Measurements from ENCODE around the gene TGM2.

Gene TGM2

DNA sequence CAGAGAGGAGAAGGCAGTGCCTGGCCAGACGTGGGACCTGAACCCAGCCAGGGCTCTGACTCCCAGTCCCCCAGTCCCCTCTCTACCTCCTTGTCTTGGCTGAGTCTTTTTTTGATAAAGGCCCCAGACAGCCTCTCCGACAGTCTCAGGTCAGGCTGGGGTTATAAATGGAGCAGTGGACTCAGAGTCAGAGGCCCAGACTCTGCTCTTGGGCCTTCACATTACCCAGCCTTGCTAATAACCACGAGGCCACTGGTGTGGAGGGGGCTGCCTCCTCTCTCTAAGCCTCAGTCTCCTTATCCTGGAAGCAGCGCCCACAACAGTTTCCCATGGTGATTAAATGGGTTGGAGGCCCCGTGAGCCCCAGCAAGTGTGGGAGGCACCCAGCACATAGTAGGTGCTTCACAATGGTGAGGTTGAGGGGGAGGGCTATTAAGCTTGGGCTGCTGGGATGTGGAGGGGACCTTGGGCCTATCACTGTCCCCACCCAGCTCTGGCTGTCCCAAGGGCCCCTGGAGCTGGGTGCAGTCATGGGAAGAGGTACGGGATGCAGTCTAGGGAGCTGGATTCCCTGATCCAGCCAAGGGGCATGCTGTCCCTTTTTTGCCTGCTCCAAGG lies 35.7 kb downstream of the TGM2 start:
- DNase-seq, result no peak

DNA sequence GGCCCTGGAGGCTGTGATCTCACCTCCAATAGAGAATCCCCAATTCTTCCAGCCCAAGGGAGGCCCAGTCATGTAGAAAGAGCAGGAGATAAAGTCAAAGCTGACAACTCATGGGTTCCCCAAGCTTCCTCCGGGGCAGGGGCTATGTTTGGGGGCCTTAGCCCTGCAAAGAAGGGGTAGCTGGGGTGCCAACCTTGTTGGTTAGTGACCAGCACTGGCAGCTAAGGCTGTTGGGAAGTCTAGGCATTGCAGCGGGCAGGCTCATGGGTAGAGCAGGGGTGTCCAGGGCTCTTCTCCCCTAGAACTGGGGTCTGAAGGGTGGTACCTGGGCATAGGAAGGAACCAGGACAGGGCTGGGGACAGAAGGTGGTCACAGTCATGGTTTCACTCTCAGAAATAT lies 36.4 kb downstream of the TGM2 start:
- no peak for DNase-seq

DNA sequence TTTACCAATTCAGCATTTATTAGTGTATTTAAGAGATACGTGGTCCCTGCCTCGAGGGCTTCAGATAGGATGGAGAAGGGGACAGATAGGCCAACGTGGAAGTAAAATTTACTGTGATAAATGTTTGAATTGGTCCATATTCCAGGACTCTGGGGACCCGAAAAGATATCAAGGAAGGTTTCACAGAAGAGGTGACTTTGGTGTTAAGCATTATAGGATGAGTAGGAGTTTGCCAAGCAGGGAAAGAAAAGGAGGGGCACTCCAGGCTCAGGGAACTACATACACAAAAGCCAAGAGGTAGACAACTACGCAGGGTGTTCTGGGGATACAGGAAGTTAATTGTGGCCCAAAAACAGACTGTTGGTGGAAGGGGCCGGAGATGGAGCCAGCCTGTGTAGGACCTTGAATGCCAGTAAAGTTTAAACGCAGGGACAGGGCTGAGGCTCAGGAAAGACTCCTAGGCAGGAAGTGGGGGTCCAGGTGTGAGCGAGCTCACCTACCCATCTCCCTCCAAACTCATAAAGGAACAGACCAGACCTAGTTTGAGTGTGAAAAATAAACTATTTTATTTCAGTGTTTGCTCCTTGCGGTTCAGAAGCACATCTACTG lies 37.0 kb downstream of the TGM2 start:
- DNase-seq, result no peak

DNA sequence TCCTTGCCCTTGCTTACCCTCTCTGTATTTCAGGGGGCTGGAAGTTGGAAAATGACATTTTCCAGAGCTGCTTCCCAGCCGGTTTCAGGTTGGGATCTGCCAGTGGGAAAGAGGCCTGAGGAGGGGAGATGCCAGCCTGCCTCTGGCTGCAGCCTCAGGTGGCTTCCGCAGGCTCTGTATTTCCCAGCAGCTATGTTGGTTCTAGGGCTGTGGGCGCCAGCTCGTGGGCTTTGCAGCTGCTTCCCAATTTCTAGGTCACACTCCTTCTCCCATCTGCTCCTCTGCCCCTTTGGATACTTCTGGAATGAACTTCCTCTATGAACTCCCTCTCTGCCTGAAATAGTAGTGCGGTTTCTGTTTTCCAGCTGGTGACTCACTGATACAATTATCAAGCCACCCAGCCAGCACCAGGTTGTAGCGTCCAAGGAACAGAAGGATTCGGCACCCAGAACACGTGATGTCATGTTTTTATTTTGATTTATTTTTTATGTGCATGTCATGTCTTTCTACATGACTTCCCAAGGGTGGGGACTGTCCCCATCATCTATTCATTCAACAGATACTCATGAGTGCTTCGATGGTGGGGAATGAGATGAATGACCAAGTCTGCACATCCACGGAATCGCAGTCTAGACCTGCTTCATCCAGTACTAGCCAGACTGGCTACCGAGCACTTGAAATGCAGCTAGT lies 38.0 kb downstream of the TGM2 start:
- DNase-seq, result no peak

DNA sequence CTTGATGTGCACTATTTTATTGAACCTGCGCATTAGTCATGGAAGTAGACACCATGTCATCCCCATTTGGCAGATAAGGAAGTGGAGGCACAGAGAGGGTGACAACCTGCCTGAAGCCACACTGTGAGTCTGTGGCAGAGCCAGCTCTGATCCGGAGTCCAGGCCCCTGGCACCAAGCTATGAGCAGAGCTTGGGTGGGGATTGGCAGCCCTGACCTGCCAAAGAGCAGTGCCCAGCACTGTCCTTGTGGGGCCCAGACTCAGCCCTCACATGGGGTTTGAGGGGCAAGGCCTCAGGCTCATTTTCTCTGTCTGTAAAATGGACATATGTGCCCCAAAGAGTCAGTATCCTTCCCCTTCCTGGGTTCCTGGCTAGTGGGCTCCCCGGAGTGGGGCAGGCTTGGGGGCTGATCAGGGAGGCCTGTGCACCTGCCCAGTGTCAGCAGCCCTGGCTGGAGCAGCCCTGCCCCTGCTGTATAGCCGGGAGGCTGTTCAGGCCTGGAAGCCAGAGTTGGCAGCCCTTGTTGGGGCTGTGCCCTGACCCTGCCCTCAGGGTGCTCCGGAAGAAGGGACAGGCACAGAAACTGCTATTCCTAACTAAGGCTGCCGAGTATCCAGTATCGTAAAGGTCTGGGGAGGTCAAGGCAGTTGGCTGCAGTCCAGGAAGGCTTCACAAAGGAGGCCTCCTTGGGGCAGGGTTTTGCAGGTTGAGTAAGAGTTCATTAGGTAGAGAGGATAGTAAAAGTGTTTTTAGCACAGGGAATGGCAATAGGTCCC lies 38.7 kb downstream of the TGM2 start:
- no peak for DNase-seq

DNA sequence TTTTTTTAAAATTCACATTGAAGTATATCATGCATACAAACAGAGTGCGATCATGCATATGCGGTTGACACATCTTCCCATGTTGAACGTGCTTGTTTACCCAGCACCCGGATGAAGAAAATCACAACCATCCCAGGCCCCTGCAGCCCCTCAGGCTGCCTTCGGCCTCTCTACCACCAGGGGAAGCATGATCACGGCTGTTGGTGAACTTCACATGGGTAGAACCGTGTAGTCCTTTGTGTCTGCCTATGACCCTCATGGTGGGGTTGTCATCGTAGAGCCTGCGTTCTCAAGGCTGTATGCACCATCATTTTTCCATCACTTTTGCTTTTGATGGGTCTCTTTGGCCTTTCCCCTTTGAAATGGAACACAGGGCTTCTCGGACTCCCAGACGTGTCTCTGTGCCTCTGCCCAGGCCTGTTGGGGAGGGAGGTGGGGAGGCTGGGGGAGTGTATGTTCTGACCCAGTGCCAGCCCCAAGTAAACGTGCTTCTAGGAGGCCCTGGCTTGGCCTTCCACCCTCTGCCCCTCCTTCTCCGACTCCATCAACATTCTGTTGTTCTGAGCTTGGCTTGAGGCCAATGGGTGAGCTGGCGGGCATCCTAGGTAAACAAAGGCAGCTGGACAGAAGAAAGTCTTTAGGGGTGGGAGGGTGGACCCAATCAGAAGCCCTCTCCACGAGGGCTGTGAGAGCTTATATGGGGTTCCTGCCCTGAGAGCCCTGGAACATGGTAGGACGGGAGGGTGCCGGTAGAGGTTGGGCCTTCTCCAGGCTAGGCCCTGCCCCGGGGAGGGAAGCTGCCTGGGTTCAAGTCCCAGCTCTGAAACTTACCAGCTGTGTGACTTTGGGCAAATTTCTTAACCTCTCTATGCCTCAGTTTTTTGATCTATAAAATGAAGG lies 39.7 kb downstream of the TGM2 start:
- no peak for DNase-seq

DNA sequence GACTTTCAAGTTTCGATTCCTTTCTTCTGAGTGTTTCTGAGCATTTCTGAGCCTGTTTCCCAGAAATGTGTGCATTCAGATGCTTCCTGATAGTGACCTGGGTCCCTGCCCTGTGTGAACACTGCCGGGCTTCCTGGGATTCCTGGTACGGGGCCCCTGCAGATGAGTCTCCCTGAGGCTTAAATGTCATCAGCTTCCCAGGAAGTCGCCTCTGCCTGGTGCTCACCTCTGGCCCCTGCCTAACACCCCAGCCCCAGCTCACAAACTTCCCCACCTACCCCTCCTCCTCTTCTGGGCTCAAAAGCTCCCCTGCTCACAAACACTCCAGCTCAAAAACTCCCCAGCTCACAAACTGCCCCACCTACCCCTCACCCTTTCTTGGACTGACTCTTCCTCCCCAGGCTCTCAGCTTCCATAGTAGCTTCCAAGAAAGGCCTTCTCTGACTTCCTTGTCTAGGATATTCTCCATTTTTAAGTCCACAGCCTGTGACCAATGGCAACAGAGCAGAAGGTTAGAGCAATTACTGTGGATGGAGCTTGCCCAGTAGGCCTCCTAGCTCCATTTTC lies 42.0 kb downstream of the TGM2 start:
- no peak for DNase-seq

DNA sequence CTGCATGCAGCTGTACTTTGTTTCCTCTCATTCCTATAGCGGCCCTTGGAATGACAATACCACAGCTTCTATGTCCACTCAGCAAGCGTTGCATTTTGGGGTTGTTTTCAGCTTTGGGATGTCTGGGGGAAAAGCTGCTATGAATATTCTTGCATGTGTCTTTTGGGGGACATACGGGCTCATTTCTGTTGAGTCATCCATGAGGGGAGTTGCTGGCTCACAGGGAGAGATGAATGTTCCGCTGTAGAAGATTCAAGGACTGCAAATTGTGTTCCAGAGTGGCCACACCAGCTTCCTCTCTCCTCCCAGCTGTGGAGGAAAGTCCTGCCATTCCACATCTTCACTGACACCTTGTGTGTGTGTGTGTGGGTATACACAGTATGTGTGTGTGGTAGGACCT lies 43.3 kb downstream of the TGM2 start:
- no peak for DNase-seq

DNA sequence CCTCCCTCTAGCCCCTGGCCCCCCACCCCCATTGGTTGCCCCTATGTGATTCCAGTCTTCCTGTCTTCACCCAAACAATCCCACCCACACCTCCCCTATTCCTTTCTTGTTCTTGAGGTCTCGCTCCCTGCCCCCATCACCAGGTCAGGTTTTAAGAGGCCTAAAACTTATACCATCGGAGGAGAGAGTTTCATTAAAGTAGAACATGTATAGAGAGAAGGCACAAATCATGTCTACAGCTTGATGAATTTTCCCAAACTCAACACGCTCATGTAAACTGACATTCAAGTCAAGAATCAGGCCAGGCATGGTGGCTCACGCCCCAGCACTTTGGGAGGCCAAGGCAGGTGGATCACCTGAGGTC lies 44.5 kb downstream of the TGM2 start:
- DNase-seq, result no peak

DNA sequence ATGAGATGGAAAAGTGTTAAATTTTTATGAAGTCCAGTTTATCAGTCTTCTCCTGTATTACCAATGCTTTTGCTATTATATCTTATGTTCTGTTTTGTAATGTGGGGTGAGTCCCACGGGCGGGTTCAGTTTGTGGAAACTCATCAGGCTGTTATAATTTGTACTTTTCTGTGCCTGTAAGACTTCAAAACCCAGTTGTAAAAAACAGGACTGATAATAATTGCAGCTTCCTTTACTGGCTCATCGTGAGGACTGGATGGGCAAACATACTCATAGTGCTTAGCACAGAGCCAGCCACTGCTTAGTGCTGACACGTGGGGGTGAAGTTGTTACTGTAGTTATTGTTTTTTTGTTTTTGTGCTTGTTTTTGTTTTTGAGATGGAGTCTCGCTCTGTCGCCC lies 45.6 kb downstream of the TGM2 start:
- DNase-seq, result no peak

DNA sequence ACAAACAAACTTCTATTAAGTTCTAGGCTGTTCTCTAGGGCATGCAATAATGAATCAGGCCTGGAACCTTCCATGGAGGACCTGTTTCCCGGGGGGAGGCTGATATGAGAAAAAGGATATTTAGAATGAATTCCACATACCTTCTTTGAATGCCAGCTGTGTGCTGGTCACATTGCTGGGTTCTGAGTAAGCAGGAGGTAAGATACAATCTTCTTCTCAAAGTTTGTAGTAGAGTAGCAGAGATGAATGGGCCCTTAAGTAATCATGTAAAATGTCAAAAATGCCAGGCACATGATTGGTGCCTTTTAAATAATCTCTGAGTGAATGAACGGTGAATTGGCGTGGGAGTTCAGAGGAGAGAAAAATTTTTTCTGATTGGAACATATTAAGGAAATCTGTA lies 47.4 kb downstream of the TGM2 start:
- DNase-seq, result no peak

DNA sequence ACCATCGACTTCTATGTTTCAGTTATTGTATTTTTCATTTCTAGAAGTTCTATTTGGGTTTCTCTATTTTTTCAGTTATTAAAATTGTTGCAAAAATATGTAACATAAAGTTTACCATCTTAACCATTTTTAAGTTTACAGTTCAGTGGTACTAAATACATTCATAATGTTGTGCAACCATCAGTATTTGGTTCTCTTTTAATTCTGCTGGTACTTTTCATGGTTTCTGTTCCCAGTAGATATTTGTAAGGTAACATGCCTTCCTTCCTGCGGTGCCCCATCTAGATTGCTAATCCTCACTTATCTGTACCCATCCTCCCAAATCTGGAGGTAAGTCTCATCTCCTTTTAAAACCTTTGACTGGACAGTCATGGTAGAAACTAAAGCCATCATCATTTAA lies 47.9 kb downstream of the TGM2 start:
- DNase-seq, result no peak

DNA sequence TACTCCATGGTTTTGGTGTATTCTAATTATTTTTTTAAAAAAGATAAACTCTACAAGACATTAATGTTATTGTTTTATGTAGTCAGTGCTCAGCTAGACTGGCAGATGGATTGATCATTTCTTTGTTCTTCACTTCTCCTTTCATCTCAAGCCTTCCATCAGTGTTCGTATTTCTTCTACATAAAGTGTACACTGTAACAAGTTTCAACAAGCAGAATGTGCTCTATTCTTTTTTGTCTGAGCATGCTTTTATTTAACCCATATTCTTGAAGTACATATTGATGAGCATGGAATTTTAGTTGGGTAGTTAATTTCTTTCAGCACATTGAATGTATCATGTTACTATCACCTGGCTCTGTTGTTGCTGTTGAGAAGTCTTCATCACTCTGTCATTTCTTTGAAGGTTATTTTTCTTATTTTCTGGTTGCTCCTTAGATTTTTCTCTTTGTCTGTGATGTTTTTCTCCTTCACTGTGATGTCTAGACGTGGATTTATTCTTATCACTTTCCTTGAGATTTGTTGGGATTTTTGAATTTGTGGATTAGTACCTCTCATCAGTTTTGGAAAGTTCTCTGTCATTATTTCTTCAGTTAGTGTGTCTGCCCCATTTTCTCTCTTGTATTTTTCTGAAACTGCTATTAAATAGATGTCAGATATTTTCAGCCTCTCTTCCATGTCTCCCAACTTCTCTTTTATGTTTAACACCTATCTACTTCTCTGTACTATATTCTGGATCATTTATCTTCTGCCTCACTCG lies 48.5 kb downstream of the TGM2 start:
- DNase-seq, result no peak

DNA sequence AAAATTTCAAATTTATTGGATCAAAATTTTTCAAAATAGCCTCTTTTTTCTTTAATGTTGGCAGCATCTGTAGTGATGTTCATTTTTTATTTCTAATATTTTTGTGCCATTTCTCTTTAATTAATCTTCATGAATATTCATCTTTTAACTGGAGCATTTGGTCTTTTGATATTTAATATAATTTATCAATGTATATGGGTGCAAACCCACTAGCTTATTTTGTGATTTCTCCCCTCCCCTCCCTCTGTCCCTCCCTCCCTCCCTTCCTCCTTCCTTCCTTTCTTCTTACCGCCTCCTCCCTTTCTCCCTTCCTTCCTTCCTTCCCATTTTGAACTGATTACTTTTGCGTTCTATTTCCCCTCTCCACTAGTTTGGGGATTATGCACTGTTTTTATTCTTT lies 49.2 kb downstream of the TGM2 start:
- no peak for DNase-seq

DNA sequence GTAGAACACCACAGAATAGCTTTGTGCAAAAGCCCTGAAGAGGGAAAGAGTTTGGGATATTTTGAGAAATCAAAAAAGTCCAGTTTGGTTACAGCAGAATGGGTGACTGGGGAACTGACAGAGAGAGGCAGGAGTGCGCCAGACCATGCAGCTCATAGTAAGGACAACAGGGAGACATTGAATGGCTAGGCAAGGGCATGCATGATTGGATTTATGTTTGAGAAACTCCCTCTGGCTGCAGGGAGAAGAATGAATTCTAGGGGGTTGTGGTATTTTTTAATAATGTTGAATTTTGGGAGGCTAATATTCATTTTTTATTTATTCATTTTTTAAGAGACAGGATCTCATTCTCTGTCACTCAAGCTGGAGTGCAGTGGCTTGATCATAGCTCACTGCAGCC lies 49.9 kb downstream of the TGM2 start:
- DNase-seq, result no peak

DNA sequence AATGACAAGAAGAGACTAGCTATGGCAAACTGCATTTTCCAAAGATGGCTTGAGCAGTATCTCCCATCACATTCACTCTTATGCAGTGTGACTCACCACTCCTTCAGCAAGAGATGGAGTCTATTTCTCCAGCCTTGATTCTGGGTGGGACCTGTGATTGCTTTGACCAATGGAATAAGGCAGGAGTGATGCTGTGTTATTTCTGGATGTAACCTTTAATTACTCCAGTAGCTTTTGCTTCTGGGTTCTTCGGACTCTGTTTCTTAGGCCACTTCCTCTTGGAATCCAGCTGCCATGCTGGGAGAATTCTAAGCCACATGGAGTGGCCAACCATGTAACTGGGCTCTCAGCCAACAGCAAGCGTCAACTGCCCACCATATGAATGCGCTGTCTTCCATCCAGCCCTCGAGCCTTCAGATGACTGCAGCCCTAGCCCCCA lies 50.7 kb downstream of the TGM2 start:
- no peak for DNase-seq

DNA sequence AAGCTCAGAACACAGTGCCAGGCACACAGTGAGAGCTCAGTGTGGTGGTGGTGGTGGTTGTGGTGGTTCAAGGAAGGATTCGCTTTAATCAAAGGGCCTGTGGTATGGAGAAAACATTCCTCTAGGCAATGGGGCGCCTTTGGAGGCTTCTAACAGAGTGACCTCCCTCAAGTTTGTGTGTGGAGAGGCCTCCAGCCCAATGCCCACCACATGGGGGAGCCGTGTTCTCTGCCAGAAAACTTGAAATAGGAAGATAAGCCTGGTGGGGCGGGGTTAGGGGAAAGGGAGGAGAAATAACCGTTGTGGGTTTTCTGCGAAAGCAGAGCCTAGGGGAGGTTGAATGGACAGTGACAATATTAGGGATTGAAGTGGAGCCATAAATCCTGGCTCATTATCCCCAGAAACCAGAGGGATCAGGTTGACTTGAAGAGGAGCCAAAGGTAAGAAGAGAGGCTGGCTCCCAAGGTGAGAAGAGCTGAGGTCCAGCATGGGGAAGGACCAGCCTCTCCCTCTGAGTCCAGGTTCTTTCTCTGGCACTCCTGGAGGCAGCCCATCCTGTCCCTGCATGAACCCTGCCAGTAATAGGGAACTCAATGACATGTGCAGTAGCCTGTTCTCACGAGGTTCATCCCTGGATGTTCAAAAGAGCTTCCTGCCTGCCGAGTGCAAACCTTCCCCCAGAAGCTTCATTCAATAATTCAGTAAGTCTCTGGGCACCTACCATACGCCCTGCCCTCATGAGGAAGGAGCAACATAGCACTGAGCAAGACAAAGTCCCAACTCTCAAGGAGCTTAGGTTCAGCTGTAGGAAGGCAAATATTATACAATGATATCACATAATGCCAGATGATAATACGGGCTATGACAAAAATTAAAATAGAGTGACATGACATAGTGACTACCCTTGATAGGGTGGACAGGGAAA lies 51.4 kb downstream of the TGM2 start:
- no peak for DNase-seq

DNA sequence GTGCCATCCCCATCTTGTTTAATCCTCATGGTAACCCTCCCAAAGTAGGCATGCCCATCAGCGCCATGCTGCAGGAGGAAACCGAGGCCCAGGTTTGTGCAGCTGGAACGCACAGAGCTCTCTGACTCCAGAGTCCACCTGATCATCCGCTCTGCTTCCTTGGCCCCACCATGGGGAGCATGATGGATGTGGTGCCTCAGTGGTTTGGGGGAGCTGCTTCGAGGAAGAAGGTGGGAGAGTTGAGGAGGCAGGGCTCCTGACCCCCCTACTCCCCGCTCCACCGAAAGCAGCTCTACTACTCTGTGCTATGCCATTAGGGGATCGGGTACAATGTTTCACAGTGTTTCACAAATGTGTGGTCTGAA lies 52.2 kb downstream of the TGM2 start:
- DNase-seq, result no peak

DNA sequence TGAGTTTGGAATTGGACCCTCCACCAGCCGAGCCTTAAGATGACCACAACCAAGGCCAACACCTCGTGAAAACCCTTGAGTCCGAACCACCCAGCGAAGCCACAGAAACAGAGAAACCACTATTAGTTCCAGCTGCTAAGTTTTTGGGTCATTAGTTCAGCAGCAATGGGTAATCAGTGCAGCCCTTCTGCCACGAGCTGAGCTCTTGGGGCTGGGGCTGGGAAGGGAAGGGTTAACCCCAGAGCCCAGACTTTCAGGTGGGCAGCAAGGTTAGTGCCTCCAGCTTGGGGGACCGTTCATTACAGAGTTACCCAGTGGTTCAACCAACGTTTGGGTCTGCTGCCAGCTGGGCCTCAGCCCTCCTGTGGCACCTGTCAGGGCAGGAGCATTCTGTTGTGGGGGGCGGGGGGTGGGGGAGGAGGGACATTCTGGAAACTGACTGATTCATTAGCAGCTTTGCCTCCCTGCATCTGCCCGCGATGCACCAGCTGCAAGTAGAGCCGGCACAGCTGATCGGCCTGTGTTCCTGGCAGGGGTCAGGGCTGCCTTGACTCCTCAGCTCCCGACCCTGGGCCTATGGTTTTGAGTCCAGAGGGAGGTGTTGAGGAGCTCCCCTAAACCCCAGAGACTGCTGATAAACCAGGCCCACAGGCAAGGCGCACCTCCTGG lies 52.7 kb downstream of the TGM2 start:
- no peak for DNase-seq

Data from activated CD4-positive, alpha-beta T cell treated with anti-CD3 and anti-CD28 coated beads for 4 hours (primary cell).